Activated T-cell treated with anti-CD3 and anti-CD28 coated beads, Interleukin-2, amount 50 U/mL, for 4 hours (primary cell): ENCODE data around the gene CAAP1. TPM values are rescaled to one million over a fixed set of nuclear protein-coding genes. Genes with fewer than 3 reads are reported as not detected.

Experiments
- ATAC-seq, 2 donors: fragments of 200-7000 bp; cut with Tn5 transposase; one replicate each; pipeline ENCODE4 v1.10.0; 2021
- DNase-seq: peaks from one replicate; pipeline ENCODE4 v3.0.0-alpha.2; 2020
- H3K27me3 Mint-ChIP-seq: one replicate; pipeline ENCODE4 v1.8.0; 2021; ENCODE audit warnings: low read depth, mixed read lengths
- H3K36me3 Mint-ChIP-seq: one replicate; pipeline ENCODE4 v1.8.0; 2022; ENCODE audit warnings: mixed read lengths; ENCODE audit not compliant: insufficient read depth
- H3K4me1 Mint-ChIP-seq: one replicate; pipeline ENCODE4 v1.8.0; 2021; ENCODE audit warnings: low read depth, mixed read lengths
- H3K4me3 Mint-ChIP-seq: one replicate; pipeline ENCODE4 v1.8.0; 2021; ENCODE audit warnings: mild to moderate bottlenecking, moderate library complexity, mixed read lengths
- H3K9me3 Mint-ChIP-seq: one replicate; pipeline ENCODE4 v1.8.0; 2021; ENCODE audit warnings: mixed read lengths
- total RNA-seq, 3 donors: library from RNA; stranded (reverse); gene quantifications; one replicate each; pipeline ENCODE4 v1.2.1, GENCODE V29; 2021

The CAAP1 gene
- total RNA-seq, 3 donors from 2014 or later, result 23.4 to 27.0 (median 24.9) TPM

- DNase-seq, result no peak
- Mint-ChIP-seq H3K4me3 (no peak overlapping the region), H3K9me3 (no peaks in the 10 kb centered on the region), H3K4me1 (no peaks in the 10 kb centered on the region), H3K36me3 (no peaks in the 10 kb centered on the region), H3K27me3 (no peaks in the 10 kb centered on the region)
- no peak for ATAC-seq
These were observed 89.7 kb downstream of the CAAP1 start for GRCh38 chr9:26802921-26803320.

- no peak for DNase-seq
- H3K4me3 Mint-ChIP-seq, result no peak overlapping the region
These were observed 90.8 kb downstream of the CAAP1 start for GRCh38 chr9:26801772-26802171.

GRCh38 chr9:26800322-26800721 lies 92.3 kb downstream of the CAAP1 start:
- no peaks in the 10 kb centered on the region for H3K36me3 Mint-ChIP-seq

More at GRCh38 chr9:26801772-26802171, 90.8 kb downstream of the CAAP1 start:
- Mint-ChIP-seq H3K4me1 (no peaks in the 10 kb centered on the region), H3K9me3 (no peaks in the 10 kb centered on the region), H3K36me3 (no peaks in the 10 kb centered on the region), H3K27me3 (no peaks in the 10 kb centered on the region)
- ATAC-seq, result no peak

GRCh38 chr9:26791274-26791673 lies 101.3 kb downstream of the CAAP1 start:
- H3K27me3 Mint-ChIP-seq, result no peaks in the 10 kb centered on the region
- H3K36me3 Mint-ChIP-seq, result no peaks in the 10 kb centered on the region
- no peak for ATAC-seq
- H3K4me3 Mint-ChIP-seq, result no peak overlapping the region
- no peaks in the 10 kb centered on the region for H3K4me1 Mint-ChIP-seq
- peaks cover 12% of the 10 kb centered on the region for H3K9me3 Mint-ChIP-seq
- no peak for DNase-seq

More at GRCh38 chr9:26800322-26800721, 92.3 kb downstream of the CAAP1 start:
- ATAC-seq, result no peak
- Mint-ChIP-seq H3K4me3 (no peak overlapping the region), H3K4me1 (no peaks in the 10 kb centered on the region), H3K27me3 (no peaks in the 10 kb centered on the region), H3K9me3 (no peaks in the 10 kb centered on the region)
- DNase-seq, result no peak

Other genes with a start within 250 kb of the CAAP1 start
- 10 to 100 TPM; 54.4 to 56.8 (median 55.4) TPM for gene PLAA, start 54.4 kb upstream of the CAAP1 start, total RNA-seq
- 1 to 10 TPM; 6.4 to 8.8 (median 7.0) TPM for gene IFT74, start 63.6 kb upstream of the CAAP1 start, total RNA-seq
- gene LRRC19, start 112.9 kb upstream of the CAAP1 start, total RNA-seq, result not detected
- under 1 TPM in 1 of 3 donors, not detected in 2; 0.05 TPM for gene TEK, start 216.4 kb upstream of the CAAP1 start, total RNA-seq